H1 (cell line): ENCODE measurements around the gene SP4. TPM values are rescaled to one million over a fixed set of nuclear protein-coding genes. Genes with fewer than 3 reads are reported as not detected.
A peak's percentile ranks its signal among the peaks of the same experiment; 100 is the strongest.

Experiments used
- CTCF ChIP-seq, 3 experiments: IDR thresholded peaks; 1 replicate in 2 of 3; 2 replicates in 1 of 3; pipeline versions ENCODE4 v1.5.1 to v1.6.1; 2011; ENCODE audit warnings: low read length in 3 of 3, mild to moderate bottlenecking in 3 of 3, inconsistent platforms in 2 of 3, low read depth in 1 of 3, moderate library complexity in 1 of 3; ENCODE audit not compliant: insufficient read depth in 1 of 3; ENCODE audit errors: control extremely low read depth in 1 of 3
- GABPA ChIP-seq: IDR thresholded peaks from 2 replicates; pipeline ENCODE4 v1.6.1; 2011; ENCODE audit warnings: mild to moderate bottlenecking, low read length, moderate library complexity, borderline replicate concordance; ENCODE audit not compliant: insufficient read depth
- SP1 ChIP-seq: IDR thresholded peaks from 2 replicates; pipeline ENCODE4 v1.6.1; 2011; ENCODE audit warnings: low read depth, low read length
- polyA plus RNA-seq, 7 experiments: library from polyadenylated mRNA; depleted of rRNA in 3 of 7; stranded (reverse) in 5 of 7; unstranded in 2 of 7; fragments of >200 nt in 5 of 7; fragments of 200-250 nt in 2 of 7; gene quantifications; 1 replicate in 5 of 7; 2 replicates in 1 of 7; 4 replicates in 1 of 7; pipeline versions ENCODE4 v1.2.1 to v1.2.3, GENCODE V29; 2011 to 2013; ENCODE audit warnings: missing spikeins in 2 of 7, mixed read lengths in 2 of 7
- total RNA-seq: library from RNA; stranded (reverse); fragmentation: NEBNext Ultra II Directional; extraction: Animal tissue kit (Norgen Biotek cat#: 25700); gene quantifications from 2 replicates; pipeline ENCODE4 v1.2.1, GENCODE V29; 2021

SP4 gene
- total and polyA plus RNA-seq, 2 of the 8 experiments (the other 6 are each of a cell fraction or from before 2014, with no cell fraction given): 10.0 to 24.0 TPM

DNA sequence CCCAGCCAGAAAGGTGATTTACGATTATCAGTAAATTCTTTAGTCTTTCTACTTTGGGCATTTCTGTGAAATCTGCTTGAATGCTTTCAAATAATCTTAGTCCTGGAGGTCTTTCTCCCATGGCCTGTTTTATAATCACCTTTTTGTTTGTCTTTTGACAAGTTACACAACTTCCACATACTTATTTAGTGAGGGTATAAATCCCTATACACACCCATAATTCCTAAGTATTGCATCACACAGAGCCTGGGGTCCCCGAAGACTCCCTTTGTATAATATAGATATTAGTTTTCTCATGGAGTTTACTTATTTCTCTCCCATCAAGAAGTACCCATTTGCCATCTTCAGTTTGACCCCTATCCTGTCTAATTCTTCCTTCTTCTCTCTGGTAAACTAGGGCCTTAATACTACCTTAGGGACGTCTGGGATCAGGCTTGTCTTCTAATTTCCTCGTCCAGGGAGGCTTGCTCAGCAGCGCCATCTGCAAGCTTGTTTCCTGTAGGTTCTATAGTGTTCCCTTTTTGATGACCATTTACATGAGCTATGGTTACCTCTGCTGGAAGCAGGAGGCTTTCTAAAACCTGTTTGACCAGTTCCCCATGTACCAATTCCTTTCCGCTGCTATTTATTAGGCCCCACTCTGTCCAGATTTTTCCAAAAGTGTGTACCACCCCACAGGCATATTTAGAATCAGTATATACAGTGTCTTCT lies 123.1 kb downstream of the SP4 start (continued):
- peak; percentile 21 to 71 (median 51); a peak in 3 of 4 replicates for TF ChIP-seq CTCF (IDR thresholded peaks at IDR 0.05; ENCODE audit: control extremely low read depth in 1 of 3, insufficient read depth in 1 of 3, low read depth in 1 of 3, low read length in 3 of 3)
- TF ChIP-seq SP1: no peak
- no peak for TF ChIP-seq GABPA
